Measurements from ENCODE around the gene RASSF5.

- TF ChIP-seq CTCF (IDR thresholded peaks at IDR 0.05; ENCODE audit: borderline replicate concordance, extremely low read depth, low read length, poor library complexity, severe bottlenecking) (no peak), EZH2 (IDR thresholded peaks at IDR 0.05; ENCODE audit: borderline replicate concordance, low read depth, low read length, severe bottlenecking) (no peak)
These were observed 15.7 kb upstream of the RASSF5 start for GRCh38 chr1:206491616-206492015.

All from DND-41 (cell line).